Endothelial cell of hepatic sinusoid (primary cell): Measurements from ENCODE around the gene PAK2.
"Not testable (repeated sequence)": the region's sequence is repeated elsewhere in the genome, so short reads cannot be mapped to it uniquely, and the experiment has no call there.

Source experiments
- in situ Hi-C: cut with HindIII; loops from 2 replicates; pipeline ENCODE4 v1.10.0; 2017; ENCODE audit warnings: low sequenced_read_pairs

Gene PAK2

DNA sequence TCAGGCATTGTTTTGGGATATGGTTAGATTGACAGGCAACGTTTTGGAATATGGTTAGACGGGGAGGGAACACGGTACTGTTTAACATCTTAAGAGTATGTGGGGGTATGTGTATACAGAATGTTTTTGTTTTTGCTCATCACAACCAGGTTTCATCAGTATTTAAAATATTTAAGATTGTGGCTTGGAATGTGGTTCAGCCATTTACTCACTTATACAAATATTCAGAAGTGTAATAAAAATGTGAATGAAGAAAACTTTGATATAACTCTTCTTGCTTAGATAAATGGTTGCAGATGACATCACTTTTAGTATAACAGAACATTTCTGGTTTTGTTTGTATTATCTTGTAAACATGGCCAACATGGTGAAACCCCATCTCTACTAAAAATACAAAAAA is 3.9 kb upstream of the PAK2 start:
- in situ Hi-C loops, result no loop called here

- in situ Hi-C loops, result no loop called here
Measured at GRCh38 chr3:196736670-196737374, 2.8 kb upstream of the PAK2 start.

DNA sequence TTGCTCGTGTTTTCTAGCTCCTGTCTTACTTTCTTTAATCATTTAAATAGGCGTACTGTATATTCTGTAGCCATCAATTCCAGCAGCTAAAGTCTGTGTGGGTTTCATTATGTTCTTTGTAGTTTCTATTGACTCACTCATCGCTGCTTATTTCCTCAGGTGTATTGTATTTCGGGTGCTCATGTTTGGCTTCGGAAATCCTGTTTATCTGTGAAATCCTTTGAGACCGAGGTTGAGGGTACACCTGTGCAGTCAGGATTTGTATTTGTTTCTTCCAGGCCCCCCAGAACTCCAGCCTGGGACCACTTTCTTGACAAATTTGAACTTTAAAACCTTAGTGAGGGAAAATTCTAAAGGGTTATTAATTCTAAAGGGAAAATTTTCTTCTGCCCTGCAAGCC is 2.0 kb upstream of the PAK2 start:
- in situ Hi-C loops, result no loop called here

- in situ Hi-C loops, result no loop called here
Measured at GRCh38 chr3:196740481-196741248, 1.0 kb downstream of the PAK2 start.

DNA sequence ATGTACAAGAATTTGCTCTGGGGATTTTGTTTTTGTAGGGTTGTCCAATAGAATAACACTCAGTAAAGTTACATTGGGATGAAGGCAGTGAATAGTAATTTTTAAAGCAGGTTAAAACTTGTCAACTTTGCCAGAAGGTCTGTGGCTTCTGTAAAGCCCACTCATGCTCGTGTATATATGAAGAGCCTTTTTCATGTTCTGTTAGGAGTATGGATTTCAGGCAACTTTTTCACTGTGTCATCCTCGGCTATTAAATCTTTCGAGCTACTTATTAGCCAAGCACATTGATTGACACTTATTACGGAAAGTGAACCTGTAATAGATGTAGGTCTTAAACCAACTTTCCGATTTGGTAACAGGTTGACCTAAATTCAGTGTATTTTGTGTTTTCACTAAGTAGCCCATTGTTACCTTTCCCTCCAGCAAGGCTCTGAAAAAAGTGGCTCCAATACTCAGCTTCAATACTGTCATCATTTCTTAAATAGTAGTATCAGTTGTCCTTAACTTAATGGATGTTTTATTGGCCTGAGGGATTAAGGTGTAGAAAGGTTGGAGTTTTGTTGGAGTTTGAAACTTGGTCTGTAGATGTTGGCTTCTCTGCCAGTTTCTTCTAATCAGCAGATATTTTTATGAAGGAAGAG is 1.7 kb downstream of the PAK2 start:
- in situ Hi-C loops, result no loop called here

DNA sequence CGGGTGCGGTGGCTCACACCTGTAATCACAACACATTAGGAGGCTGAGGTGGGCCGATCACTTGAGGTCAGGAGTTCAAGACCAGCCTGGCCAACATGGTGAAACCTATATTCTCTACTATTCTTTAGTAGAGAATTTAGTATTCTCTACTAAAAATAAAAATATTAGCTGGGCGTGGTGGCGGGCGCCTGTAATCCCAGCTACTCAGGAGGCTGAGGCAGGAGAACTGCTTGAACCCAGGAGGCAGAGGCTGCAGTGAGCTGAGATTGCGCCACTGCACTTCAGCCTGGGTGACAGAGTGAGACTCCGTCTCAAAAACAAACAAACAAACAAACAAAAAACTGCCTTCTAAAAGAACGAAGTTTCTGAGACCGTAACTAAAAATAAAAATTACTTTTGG is 3.9 kb downstream of the PAK2 start:
- in situ Hi-C loops, result not testable (repeated sequence)

DNA sequence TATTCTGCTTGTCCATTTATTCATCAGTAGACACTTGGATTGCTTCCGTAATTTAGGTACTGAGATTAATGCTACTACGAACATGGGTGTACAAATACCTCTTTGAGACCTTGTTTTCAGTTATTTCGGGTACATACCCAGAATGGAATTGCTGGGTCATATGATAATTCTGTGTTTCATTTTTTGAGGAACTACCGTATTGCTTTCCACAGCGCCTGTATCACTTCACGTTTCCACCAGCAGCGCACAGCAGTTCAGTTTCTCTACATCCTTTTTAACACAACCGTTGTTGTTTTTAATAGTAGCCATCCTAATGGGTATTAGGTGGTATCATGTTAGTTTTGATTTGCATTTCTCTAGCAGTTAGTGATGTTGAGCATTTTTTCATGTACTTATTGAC is 9.5 kb downstream of the PAK2 start:
- in situ Hi-C loops, result no loop called here

DNA sequence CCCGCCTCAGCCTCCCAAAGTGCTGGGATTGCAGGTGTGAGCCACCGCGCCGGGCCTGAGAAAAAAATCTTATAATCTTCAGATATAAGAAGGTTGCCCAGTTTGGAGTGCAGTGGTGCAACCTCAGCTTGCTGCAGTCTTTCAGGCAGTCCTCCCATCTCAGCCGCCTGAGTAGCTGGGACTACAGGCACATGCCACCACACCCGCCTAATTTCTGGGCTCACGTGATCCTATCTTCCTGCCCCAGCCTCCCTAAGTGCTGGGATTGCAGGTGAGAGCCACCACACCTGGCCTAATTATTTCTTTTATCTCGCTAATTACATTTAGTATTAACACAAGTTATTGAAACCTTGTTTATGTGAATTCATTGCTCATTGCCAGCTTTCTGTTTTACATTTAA is 13.5 kb downstream of the PAK2 start:
- in situ Hi-C loops, result no loop called here

DNA sequence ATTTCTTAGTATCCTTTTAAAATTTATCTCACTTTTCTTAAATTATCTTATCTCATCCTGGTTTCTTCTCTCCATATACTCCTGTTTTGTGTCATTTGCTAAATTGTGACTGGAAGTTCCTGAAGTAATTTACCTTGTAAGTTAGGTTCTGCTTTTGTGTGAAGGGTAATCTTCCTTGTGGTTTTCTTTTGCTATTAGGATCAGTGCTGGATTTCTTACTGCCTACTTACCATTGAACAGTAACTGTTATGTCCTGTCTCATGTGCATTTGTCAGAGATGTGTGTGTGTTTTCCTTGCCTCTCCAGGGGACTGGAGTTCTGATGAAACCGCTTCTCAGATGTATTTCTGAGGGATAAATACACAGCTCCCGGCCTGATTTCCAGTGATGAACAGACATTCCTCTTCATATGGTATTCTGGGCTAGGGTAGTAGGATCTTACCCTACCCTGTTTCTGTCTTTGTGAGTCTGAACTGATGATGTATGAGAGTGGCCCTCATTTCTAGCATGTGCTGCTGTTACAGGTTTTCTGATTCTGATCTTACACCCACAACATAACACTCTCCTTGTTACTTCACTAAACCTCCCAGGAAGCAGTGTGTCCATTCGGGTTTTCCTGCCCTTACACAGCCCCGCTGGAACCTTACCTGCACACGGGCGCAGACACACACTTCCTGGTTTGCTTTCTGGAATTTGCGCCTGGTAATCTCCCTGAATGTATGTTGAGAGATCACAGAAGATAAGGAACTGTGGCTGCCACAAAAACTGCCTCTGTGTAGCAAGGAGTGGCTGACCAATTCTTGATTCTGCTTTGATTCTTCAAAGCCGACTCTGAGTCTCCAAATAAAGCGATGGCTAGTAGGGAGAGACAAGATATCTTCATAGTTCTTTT is 14.7 kb downstream of the PAK2 start:
- in situ Hi-C loops, result no loop called here

DNA sequence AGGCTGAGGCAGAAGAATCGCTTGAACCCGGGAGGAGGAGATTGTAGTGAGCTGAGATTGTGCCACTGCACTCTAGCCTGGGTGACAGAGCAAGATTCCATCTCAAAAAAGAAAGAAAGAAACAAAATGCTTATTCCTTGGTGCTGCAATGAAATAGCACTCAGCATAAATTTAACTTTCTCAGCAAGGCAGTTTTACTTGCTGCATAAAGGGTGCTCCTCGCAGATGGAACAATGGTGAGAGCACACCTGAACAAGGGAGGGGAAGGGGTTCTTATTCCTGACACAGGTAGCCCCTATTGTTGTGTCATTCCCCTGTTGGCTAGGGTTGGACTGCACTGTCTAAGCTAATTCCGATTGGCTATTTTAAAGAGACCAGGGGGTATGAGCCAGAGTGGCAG is 17.1 kb downstream of the PAK2 start:
- in situ Hi-C loops, result no loop called here

DNA sequence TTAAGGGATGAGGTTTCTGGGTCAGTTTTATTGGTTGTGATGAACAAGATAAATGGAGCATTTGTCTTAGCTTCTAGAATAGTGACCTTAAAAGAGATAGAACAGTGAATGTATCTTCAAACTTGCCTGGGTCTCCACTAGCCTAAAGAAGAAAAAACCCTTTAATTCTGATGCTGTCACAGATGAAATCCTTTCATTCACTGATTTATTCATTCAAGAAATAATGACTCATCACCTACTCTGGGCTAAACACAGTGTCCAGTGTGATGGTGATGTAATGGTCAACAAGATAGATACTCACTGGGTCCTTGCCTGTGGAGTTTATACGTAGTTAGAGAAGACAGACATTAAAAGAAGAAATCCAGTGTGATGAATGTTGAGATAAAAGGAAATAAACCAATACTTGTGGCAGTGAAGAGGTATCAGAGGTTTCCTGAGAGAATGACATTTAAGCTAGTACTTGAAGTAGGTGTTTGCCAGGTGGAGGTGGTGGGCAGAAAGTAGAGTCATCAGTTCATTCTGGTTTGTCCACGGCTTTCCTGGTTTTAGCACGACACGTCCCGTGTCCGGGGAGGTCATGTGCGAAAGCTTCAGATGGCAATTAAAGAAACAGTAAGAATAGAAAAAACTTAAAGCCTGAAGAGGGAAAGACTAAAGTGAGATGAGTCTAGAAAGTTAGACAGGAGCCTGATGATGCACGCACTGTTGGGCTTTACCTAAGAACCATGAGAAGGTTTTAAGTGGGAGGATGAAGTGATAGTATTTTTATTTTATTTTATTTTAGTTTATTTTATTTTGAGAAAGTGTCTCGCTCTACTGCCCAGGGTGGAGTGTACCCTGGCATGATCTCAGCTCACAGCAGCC is 18.5 kb downstream of the PAK2 start:
- in situ Hi-C loops, result no loop called here

- in situ Hi-C loops, result no loop called here
Measured at GRCh38 chr3:196763179-196763578, 23.5 kb downstream of the PAK2 start.

- in situ Hi-C loops, result no loop called here
Measured at GRCh38 chr3:196765454-196765853, 25.8 kb downstream of the PAK2 start.

GRCh38 chr3:196771067-196771466 is 31.4 kb downstream of the PAK2 start:
- in situ Hi-C loops, result no loop called here

GRCh38 chr3:196772102-196772501 is 32.4 kb downstream of the PAK2 start:
- in situ Hi-C loops, result no loop called here

DNA sequence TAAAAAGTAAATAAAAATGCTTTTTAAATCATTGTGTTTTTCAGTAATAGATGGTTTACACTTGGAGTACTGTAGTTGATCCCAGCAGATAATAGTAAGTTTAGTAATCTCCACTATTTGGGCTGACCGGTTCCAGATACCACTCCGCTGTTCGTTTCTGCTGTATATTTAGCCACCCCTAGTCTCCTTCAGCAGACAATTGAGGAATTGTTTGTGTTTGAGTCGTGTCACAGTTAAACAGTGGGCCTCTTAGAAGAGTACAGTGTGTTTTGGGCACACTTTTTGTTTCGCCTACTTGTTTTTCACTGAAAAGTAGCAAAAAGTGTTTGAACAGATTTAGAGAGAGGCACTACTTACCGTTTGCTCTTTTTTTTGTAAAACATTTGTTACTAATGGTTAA is 33.2 kb downstream of the PAK2 start:
- in situ Hi-C loops, result no loop called here

GRCh38 chr3:196774191-196774820 is 34.6 kb downstream of the PAK2 start:
- in situ Hi-C loops, result no loop called here

DNA sequence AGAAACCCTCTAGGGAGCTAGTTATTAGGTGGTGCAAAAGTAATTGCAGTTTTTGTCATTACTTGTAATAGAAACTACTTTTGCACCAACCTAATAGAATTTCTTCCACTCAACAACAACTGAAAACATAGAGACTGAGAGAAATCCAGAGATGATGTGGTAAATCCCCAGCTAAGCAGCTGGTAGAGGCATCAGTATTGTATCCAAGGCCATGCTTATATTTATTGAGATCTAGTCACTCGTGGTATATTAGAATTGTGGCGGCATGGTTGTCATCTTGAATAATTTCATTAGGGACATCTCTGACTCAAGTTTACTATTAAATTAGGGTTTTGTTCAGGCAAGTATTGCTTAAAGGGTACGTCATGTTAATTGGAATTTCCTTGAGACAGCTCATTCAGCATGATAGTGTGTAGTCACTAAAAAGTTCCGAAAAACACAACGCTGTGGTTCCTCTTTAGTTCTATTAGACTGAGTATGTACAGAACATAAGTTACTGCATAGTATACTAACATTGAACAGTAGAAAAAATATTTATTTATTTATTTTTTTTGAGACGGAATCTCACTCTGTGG is 35.3 kb downstream of the PAK2 start:
- in situ Hi-C loops, result no loop called here

- in situ Hi-C loops, result no loop called here
Measured at GRCh38 chr3:196775938-196776337, 36.3 kb downstream of the PAK2 start.
